Activated CD4-positive, alpha-beta T cell treated with anti-CD3 and anti-CD28 coated beads, Interleukin-2, amount 50 U/mL, for 4 hours (primary cell): ENCODE results near the gene CEP164.
"Not testable (repeated sequence)": the region's sequence is repeated elsewhere in the genome, so short reads cannot be mapped to it uniquely, and the experiment has no call there.

Experiments used
- DNase-seq, 2 experiments: peaks; one replicate each; pipeline ENCODE4 v3.0.0-alpha.2; 2020

The CEP164 gene

DNA sequence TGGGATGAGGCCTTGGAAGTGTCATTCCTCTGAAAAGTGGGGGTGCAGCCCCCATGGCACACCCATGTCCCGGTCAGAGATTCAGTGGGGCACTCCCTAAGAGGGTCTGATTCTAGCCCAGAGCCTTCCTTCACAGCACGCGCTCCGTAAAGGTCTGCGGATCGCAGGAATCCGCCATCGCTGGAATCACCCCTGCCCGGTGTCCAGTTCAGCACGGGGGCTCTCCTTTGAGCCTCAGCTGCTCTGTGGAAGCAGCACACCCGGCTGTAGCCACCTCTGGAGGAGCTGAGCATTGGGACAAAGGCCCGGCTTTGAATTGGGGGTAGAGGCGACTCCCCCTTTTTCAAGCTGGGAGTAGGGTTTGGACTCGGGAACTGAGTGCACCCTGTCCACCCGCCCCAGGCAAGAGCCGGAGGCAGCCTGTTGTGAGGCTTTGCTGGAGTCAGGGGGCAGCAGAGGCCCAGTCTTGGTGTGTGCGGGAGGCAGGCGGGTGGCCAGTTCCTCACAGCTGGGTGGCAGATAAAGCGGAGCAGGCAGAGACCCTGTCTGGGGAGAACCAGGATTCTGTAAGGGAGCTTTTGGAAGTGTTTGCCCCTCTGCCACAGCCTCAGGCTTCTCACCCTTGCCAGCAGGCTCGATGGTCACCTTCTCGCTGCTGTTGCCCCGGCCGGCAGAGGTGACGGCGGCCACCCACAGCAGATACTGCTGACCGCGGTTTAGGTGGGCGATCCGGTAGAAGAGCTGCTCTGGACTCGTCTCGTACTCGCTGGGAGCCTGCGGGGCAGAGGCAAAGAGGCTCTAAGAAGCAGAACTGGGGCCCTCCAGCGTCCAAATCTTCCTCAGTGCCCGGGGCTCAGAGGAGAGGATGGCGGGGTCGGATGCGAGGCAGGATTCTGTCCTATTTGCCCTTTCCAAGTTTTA is 115.9 kb downstream of the CEP164 start:
- no peak for DNase-seq

DNA sequence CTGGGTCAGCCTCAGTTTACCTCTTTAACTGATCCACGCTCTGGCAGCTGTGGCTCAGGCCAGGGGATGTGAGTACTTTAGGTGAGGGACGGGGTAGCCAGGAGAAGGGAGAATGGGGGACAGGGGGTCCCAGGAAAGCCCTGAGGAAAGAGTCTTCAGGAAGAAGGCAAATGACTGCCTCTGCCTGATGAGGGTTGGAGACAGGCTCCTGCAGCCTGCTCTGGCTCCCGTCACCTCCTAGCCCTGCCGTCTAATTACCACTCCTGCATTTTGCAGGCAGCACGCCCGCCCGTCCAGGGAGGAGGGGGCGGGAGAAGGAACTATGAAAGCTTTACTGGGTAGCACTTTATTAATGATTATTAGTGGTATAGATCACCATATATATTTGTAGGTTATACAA is 116.6 kb downstream of the CEP164 start:
- no peak for DNase-seq

GRCh38 chr11:117444711-117445658 is 117.3 kb downstream of the CEP164 start:
- no peak for DNase-seq

DNA sequence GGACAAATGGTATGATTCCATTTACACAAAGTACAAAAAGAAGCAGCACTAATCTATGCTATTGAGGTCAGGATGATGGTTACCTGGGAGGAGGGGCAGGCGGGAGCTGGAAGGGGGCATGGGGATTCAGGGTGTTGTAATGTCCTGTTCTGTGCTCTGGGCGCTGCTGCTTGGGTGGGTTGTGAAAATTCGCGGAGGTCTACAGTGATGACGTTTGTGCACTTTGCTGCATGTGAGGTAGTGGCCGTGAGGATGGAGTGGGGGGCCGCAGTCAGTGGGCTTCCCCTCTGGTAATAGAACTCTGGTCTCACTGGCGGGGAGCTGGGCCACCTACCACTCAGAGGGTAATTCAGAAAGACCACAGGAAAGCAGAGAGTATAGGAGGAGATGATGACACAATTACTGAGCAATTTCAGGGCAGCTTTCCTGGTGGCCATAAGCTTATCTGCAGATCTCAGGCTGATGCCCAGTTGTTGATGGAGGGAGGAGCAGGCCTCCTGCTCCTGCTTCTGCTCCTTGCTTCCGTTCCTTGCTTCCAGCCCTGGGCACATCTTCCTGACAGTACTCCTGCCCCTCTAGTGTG is 121.5 kb downstream of the CEP164 start:
- DNase-seq: no peak

GRCh38 chr11:117453886-117454563 is 126.4 kb downstream of the CEP164 start:
- no peak for DNase-seq

- no peak for DNase-seq
Measured at GRCh38 chr11:117454564-117454917, 126.9 kb downstream of the CEP164 start.

DNA sequence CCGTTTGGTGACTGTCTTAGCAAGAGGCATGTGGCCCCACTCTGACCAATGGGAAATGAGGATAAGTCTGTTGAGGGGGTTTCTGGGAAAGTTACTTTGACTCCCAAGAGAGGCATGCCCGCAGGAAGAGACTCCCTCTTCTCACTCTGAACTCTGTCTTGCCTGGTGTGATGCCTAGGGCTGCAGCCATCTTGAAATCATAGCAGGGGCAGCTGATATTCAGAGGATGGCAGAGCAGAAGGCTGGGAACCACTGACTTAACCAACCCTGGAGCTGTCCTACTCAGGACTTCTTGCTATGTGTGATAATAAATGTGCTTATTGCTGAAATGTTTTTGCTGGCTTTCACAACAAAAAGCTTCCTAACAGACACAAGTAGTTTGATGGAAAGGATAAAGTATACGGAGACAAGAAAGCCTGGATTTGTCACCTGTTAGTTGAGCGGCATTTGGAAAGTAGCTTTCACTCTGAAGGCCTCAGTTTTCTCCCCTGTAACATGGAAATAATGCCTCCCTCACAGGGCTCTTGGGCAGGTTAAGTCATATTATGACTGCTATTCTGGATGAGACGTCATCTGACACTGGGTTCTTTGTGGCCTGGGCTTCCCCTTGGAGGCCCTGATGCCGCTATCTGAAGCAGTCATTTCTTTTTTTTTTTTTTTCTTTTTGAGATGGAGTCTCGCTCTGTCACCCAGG is 128.5 kb downstream of the CEP164 start:
- no peak for DNase-seq

DNA sequence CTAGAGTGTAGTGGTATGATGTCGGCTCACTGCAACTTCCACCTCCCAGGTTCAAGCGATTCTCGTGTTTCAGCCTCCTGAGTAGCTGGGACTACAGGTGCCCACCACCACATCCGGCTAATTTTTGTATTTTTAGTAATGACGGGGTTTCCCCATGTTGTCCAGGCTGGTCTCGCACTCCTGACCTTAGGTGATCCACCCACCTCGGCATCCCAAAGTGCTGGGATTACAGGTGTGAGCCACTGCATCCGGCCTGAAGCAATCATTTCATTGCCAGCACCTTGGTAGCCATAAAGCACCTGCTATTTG is 129.0 kb downstream of the CEP164 start:
- DNase-seq: not testable (repeated sequence)

- DNase-seq: no peak
Measured at GRCh38 chr11:117457031-117457785, 129.6 kb downstream of the CEP164 start.

- DNase-seq: no peak
Measured at GRCh38 chr11:117457835-117458234, 130.2 kb downstream of the CEP164 start.

- DNase-seq: no peak
Measured at GRCh38 chr11:117458275-117459122, 130.8 kb downstream of the CEP164 start.

DNA sequence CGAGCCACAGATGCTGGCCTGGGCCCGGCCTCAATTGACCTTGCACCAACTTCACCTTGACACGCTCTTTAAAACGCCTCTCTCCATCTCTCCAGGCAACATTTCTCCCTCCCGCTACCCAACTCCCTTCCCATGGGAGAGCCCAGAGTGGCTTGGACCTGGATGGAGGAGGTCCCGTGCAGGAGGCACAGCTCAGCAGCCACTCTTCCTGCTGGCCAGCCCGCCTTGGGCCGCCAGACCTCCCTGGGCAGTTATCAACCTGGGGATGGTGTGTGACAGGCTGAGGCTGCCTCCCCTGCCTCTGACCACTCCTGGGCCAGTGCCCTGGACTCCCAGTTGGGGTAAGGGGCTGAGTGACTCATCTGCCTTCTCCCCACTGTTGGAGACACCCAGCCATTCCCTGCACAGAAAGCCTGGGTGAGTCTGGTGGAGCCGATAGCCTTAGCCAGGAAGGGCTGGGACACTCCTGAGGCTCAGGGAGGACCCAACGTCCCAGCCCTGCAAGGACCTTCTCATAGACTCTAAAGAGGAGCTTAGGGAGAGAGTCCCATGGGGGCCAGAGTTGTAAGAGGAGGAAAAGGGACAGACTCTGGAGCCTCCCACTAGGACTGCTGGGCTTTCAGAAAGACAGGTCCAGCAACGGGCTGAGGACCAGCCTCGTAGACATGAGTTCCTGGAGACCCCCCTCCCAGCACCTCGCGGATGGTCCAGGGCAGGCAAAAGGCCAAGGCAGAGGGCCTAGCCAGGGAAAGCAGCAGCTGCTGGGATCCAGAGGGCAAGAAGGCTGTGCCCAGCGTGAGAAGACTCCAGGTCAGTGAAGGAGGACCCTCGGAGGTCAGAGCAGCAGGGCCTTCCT is 131.7 kb downstream of the CEP164 start:
- no peak for DNase-seq

DNA sequence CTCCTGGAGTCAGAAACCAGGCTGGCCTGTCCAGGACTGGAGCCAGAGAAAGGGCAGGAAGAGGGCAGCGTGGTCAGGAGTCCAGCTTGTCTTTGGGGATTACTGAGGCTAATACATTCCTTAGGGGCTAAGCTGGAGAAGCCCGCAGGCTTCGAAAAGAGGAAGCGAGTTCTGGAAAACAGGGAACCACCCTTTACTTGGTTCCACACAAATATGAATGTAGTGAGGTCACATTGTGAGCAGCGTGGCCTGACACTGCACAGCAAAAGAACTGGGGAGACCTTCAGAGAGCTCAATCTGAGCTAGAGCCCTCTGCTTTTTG is 132.3 kb downstream of the CEP164 start:
- no peak for DNase-seq

GRCh38 chr11:117461396-117462182 is 133.9 kb downstream of the CEP164 start:
- no peak for DNase-seq

GRCh38 chr11:117462183-117462863 is 134.7 kb downstream of the CEP164 start:
- no peak for DNase-seq

DNA sequence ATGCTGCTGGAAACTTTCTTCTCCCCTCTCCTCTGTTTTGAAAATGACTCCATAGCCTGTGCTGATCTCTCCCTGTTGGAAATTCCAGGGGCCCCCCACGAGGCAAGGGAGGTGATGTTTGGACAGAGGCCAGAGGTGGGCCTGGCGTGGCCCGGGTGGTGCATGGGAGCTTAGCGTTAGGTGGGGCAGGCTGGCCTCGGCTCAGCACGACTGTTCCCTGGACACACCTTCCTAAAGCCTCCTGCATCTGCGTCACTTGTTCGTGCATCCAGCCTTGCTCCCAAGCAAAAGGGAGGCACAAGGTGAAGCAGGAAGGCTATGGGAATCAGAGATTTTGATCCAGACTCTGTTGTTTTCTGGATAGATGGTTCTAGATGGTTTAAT is 135.2 kb downstream of the CEP164 start:
- DNase-seq: no peak
